Stimulated activated CD4-positive, alpha-beta T cell treated with anti-CD3 and anti-CD28 coated beads, Interleukin-4, amount 100 ng/mL, for 24 hours (primary cell): Measurements from ENCODE around the gene SUN1.

ENCODE experiments used
- DNase-seq: peaks from one replicate; pipeline ENCODE4 v3.0.0-alpha.2; 2020

SUN1 gene

DNA sequence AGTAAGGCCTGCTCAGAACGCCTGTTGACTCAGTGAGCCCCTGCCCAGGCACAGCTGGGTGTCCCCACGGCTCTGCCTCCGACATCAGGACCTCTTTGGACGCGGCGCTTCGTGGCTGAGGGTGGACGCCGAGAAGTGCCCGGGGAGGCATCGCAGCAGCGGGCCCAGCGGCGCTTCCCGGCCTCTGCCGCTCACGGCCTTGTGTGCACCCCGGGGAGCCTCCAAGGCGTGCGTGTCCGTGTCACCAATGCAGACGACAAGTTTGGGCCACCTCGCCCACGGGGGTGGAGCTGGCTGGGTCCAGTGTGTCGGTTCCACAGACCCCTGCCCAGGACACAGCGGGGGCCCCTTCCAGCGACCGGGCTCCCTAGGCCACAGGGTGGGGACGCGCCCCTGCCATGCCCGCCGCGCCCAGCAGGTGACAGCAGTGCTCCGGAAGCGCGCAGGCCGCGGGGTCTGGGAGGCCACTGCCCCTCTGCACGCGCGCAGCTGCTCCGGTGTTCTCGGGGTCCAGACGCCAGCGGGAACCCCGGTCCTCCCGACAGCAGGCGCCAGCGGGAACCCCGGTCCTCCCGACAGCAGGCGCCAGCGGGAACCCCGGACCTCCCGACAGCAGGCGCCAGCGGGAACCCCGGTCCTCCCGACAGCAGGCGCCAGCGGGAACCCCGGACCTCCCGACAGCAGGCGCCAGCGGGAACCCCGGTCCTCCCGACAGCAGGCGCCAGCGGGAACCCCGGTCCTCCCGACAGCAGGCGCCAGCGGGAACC, 76.5 kb downstream of the SUN1 start:
- DNase-seq = peak; percentile 76

DNA sequence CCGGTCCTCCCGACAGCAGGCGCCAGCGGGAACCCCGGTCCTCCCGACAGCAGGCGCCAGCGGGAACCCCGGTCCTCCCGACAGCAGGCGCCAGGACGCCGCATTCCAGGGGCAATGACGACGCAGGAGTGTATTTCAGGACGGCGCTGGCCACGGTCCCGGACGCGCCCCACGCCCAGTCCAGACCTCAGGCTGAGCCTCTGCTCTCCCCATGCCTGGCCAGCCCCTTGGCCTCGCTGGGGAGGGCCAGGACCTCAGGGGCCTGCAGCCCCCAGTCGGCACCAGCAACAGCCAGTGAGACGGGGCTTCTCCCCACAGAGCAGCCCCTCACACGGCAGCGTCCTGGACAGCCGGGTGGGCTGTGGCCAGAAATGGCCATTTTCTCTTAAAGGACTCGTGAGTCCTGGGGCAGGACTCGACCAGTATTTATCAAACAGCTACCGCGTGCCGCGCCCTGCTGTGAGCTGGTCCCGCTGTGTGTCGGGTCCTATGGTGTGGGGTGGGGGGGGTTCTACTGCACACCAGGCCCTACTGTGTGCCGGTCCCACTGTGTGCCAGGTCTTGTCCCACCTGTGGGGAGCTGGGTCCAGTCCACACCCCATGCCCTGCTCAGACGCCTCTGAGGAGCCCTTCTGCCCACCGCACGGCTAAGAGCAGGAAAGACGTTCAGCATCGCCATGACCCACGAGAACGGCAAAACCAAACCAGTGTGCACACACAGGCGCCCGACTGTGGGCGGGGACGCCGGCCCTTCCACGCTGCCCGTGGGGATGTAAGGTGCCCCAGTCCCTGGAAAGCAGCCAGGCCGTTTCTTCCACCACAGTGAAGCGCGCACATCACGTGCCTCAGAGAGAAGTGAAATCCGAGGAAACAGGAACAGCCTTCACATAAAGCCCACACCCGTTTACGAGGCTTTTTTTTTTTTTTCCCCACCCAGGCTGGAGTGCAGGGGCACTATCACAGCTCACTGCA, 77.4 kb downstream of the SUN1 start:
- no peak for DNase-seq

DNA sequence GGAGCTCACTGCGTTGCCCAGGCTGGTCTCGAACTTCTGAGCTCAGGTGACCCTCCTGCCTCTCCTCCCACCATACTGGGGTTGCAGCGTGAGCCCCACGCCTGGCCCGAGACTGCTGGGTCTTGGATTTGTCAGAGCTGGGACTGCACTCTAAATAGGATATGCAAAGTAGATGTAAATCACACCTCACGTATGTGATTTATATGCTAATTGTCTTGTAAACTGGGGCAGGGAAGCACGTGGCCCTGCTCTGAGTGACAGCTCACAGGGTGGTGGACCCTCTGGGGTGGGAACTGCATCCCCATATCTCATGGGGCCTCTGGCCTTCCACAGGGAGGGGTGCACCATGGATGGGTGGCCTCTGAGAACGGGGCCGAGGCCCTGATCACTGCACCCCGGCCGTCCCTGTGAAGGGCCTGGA, 78.2 kb downstream of the SUN1 start:
- no peak for DNase-seq

DNA sequence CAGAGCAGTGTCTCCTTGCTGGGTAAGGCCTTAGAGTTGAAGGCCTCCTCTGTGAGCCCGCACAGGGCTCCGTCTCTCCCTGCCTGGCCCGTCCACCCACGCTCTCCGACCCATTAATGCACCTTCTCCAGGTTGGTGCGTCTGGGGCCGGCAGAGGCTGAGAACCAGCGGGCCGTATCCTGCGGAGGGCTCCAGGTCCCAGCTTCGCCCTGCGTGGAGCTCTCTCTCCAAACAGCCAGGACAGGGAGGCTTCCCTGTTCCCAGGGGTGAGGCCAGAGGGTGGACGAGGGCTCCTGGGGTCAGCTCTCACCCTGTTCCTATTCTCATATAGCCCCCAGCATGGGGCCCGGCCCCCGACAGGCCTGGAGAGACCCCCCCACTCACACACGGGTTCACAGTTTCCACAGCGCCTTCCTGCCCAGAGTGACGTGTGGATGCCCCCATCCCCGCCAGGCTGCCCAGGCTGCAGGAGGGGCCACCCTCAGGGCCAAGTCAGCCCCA, 78.7 kb downstream of the SUN1 start:
- no peak for DNase-seq

DNA sequence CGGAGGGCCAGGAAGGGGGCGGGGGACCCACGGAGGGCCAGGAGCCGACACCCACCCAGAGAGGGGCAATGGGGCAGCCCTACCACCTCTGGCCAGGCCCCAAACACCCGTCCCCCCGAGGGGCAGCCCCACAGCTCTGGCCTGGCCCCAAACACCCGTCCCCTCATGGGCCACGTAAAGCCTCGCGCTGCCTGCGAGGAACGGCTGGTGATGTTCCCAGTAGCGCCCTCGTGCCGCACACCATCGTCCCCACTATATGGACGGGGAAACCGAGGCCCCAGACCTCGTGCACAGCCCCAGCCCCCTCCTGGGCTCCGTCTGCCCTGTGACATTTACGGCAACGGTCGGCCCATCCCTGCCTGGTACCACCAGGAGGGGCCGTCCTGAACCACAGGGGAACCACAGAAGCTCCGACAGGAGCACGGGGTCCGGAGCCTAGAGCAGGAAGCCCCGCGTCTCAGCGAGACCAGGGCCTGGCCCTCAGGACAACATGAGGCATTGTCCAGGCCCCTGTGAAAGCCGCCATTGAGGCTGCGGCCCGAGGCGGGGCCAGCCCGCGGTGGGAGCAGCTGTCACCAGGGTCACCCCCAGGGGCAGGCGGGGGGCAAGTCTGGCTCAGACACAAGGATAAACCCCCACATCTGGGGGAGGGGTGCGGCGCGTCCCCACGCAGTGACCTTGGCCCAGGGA, 79.7 kb downstream of the SUN1 start:
- DNase-seq = no peak

DNA sequence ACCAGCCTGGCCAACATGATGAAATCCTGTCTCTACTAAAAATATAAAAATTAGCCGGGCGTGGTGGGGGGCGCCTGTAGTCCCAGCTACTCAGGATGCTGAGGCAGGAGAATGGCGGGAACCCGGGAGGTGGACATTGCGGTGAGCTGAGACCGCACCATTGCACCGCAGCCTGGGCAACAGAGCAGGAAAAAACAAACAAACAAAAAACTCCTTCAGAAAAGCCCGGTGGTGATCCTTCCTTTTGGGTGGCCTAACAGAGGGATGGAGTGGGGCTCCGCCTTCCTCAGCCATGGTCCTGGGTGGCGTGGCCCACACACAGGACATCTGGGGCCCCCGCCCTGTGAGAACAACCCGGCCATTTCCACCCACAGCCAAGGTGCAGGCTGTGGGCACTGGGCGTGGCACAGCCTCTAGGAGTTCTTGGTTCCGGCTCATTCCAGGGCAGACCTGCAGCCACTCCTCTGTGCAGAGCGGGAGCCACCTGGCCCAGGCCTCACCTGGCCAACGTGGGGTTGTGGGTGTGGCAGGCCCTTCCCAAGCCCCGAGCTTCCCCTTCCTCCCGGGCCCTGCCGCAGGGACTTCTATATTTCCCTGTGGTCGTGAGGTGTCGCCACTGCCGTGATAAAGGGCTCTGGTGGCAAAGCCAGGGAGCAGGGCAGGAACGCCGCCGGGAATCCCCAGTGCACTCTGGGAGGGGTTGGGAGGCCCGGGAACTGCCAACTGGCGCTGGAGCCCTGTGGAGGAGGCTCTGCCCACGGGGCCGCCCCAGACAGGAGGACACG, 81.7 kb downstream of the SUN1 start:
- no peak for DNase-seq

DNA sequence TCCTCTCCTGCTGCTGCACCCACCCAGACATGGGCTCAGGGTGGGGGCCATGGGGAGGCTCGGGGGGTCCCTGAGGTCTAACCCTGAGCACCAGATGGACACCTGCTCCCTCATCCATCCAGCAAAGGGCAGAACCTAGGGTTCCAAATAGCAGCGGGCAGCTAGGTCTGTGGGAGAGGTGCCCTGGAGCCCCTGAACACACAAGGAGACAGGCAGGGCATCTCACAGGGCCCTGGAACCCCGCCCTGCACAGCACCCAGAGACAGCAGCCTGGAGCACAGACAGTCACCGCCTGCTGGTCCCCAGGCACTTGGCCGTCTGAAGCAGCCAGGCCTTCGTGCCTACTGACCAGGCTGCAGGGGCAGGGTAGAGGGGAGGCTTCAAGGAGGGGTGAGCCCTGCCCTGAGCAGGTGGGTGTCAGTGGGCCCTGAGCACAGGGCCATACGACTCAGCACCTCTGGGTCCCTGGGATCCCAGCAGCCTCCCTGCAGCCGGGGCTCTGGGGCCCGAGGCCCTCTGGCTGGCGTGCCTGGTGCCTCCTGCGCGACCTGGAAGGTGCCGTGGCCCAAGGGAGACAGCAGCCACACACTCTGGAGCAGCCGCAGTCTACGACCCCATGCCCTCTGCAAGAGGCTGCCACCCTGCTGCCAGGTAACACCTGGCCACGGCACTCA, 82.4 kb downstream of the SUN1 start:
- DNase-seq = no peak

DNA sequence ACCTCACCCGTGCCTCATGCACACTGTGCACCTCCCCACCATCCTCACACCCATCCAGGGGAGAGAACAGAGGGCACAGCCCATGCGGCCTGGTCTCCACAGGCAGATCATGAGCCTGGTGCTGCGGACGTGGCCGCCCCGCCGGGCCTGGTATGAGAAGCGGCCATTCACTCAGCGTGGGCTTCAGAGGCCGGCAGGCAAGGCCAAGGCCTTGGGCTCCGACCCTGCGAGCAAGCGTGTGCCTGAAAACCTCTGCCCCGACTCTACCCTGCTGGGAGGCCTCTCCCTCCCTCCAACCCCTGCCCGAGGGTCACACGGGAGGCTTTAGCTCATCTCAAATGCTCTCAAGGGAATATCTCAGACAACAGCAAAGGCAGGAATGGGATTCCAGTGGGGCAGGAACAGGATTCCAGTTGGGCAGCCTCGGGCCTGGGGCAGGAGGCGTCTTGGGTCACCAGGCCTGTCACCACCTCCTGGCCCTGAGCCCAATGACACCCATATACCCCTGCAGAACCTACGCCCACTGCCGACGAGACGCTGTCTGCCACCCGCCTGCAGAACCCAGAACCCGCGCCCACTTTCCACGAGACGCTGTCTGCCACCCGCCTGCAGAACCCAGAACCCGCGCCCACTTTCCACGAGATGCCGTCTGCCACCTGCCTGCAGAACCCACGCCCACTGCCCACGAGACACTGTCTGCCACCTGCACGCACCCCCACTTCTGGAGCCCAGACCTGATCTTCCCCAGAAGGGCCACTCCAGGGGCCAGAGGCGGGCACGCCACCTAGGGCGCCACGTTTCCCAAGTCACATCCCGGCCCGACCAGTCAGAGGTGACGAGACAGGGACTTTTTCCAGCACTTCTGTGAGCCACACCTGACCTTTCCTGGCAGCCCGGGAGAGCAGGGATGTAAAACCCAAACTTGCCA, 83.3 kb downstream of the SUN1 start:
- no peak for DNase-seq

DNA sequence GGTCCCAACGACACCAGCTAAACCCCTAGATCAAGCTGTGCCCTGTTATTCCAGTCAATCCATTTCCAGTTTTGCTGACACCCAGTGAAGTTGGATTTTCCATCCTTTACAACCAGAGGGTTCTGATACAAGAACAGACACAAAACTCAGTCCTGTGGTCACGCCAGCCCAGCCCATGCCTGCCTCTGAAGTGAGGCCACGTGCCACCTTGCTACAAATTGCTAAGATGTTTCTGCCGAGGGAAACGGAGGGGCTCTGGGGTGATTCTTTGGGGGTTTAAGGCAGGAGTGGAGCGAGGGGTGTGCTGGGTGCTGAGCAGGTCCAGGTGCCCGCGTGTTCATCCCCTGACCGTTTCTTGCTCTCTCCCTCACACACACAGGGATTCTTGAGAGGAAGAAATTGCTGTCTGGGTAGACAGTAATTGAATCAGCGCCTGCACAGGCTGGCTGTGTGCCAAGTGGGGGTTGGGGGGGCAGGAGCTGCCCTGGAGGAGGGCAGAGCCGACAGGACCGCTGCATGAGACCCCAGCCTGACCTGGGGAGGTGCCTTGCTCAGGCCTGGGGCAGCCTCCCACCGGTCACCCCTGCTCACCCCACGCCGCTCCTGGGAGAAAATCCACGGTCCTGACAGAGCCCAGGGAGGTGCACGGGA, 84.1 kb downstream of the SUN1 start:
- no peak for DNase-seq

DNA sequence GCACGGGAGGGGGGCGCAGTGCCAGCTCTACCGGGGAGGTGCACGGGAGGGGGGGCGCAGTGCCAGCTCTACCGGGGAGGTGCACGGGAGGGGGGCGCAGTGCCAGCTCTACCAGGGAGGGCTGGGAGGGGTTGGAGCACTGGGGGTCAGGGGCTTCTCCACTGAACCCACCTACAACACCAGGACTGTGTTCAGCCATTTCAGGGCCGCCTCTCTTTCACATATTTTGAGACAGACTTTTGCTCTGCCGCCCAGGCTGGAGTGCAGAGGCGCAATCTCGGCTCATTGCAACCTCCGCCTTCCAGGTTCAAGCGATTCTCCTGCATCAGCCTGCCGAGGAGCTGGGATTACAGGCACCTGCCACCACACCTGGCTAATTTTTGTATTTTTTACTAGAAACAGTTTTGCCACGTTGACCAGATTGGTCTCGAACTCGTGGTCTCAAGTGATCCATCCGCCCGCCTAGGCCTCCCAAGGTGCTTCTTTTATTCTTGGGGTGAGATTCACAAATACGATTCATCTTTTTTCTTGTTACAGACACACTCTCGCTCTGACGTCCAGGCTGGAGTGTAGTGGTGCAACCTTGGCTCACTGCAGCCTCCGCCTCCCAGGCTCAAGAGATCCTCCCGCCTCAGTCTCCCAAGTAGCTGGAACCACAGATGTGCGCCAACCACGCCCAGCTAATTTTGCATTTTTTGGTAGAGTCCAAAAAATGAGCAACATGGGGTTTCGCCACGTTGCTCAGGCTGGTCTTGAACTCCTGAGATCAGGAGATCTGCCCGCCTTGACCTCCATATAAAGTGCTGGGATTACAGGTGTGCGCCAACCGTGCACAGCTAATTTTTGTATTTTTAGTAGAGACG, 85.2 kb downstream of the SUN1 start:
- no peak for DNase-seq

DNA sequence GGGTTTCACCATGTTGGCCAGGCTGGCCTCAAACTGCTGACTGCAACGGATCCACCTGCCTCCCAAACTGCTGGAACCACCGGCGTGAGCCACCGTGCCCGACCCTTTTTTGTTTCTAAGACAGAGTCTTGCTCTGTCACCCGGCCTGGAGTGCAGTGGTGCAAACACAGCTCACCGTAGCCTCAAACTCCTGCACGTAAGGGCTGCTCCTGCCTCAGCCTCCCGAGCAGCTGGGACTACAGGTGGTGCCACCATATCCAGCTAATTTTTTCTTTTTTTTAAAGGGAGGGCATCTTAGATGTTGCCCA, 85.8 kb downstream of the SUN1 start:
- DNase-seq = no peak

DNA sequence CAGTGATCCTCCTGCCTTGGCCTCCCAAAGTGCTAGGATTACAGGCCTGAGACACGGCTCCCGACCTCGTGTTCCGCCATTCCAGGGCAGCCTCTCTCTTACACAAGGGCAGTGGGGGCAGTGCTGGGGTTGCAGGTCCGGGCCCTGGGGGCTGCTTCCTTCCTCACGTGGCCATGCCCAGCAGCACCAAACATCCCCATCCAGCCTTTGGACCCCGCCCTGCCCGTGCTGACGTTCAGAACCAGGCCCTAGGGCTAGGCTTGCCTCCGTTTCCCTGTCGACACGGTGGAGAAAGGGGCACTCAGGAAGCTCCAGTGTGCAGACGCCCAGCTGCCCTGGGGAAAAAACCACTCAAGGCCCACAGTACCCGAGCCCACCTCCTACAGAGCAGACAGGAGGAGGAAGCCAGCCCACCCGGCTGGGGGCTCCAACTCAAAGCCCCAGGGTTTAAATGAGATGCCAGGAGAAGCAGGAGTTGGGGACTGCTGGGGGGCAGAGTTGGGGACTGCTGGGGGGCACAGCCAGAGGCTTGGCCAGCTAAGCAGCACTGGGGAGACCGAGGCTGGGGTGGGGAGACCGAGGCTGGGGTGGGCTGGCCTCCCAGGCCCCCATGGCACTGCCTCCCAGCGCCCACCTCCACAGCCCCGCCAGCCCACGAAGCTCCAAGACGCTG, 86.3 kb downstream of the SUN1 start:
- no peak for DNase-seq

DNA sequence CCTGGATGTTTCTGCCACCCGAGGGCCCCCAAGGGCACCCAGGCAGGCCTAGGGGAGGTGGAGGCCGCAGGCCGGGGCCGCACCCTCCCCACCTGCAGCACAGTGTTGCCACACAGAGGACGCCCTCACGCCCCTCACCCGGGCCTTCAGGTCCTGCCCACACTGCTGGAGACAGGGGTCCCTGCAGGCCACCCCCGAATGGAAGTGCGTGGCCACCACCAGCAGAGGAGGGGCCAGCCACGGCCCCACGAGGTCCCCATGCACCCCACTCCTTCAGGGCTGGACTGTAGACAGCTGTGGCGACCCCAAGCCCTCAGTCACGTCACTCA, 86.8 kb downstream of the SUN1 start:
- no peak for DNase-seq

DNA sequence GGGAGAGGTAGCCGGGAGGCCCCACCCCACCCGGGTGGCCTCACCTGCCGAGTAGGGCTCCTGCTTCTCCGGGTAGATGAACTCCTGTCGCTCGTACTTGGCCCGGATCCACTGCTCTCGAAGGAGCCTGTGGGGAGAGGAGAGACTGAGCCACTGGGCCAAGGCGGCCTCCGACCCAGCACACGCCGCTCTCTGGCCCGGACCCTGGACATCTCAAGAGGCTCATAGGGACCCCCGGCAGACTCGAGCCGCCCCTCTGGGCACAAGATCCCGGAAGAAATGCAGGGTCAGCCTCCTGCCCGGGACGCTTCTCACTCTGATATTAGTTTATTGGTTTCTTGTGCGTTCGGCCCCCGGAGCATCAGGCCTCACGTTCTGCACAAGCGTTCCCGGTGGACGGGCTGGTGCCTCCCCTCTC, 87.7 kb downstream of the SUN1 start:
- no peak for DNase-seq

DNA sequence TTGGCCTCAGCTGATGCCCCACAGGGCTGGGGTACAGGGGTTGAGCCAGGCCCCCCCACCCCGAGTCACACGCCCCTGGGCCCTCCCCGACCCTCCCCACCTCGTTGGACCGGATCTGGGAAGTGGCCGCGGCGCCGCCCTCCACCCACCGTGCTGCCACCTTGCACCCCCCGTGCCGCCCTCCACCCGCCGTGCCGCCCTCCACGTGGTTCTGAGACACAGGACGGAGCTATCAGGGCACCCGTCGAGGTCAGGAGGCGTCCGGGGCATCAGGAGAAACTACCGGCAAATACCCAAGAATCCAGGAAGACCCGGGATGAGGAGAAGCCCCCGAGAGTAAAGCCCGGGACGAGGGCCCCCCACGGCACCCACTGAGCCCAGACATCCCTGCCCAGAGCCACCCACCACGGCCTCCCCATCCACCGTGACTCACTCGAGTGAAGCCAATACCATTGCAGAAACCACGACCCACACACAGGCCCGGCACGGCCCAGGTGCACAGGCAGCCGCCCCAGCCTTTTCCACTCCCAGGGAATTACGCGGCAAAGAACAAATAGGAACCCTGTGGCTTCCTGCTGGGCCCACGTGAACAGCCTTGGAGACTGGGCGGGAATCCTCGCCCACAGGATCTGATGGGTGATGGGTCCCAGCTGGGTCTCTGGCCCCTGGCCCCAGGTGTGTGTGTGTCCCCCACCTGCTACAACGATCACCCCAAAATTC, 88.2 kb downstream of the SUN1 start:
- DNase-seq = peak; percentile 48

DNA sequence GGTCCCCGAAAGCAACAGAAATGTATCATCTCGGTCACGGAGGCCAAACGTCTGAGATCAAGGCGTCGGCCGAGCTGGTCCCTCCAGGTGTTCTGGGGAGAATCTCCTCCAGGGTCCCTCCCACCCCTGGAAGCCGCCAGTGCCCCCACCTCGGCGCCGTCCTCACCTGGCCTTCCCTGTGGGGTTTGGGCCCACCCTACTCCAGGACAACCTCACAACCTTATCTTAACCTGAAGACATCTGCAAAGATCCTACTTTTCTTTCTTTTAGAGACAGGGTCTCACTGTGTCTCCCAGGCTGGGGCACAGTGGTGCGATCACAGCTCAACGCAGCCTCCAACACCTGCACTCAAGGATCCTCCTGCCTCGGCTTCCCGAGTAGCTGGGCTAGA, 88.8 kb downstream of the SUN1 start:
- no peak for DNase-seq

DNA sequence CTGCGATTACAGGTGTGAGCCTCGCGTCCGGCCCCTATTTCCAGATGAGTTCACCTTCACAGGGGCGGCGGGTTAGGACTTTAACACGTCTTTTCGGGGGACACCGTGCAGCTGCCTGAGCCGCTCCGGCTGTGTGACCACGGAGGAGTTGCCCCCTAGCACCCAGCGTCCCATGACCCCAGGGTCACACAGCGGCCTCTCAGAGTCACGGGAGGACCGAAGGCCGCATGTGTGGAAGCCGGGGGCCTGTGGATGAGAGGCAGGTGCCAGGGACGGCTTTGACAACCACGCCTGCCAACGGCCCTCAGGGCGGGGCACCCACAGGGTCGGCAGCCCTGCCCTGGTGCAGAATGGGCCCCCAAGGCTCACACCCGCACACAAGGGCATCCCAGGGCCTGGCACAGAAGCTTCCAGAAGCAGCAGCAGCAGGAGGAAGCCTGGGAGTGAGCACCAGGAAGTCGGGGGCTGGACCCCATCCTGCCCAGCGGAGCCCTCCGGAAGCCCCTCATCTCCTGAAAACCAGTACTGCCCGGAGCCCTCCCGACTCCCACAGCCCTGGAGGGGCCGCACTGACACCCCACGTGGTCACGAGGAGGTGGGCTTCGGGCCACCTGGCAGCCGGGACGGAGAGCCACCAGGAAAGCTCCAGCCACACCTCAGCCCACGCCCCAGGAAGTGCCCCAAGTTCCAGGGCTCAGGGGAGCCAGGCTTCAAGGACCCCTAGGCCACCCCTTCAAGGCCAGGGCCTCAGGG, 89.5 kb downstream of the SUN1 start:
- DNase-seq = no peak
